LNCaP clone FGC (cell line): ENCODE measurements around the gene TEX48.

Experiments
- DNase-seq: peaks from one replicate; pipeline ENCODE4 v3.0.0-alpha.2; 2011; ENCODE audit warnings: low read depth
- H3K4me3 ChIP-seq: 2 replicates; pipeline ENCODE4 v1.5.1; 2011; ENCODE audit warnings: mild to moderate bottlenecking, low read depth, low read length, control low read depth
- TF ChIP-seq, protein P1 (sequence below): IDR thresholded peaks from 2 replicates; pipeline ENCODE4 v1.5.1; 2012; ENCODE audit warnings: mild to moderate bottlenecking; ENCODE audit not compliant: control insufficient read depth, insufficient read depth; ENCODE audit errors: extremely low read depth

Gene TEX48

DNA sequence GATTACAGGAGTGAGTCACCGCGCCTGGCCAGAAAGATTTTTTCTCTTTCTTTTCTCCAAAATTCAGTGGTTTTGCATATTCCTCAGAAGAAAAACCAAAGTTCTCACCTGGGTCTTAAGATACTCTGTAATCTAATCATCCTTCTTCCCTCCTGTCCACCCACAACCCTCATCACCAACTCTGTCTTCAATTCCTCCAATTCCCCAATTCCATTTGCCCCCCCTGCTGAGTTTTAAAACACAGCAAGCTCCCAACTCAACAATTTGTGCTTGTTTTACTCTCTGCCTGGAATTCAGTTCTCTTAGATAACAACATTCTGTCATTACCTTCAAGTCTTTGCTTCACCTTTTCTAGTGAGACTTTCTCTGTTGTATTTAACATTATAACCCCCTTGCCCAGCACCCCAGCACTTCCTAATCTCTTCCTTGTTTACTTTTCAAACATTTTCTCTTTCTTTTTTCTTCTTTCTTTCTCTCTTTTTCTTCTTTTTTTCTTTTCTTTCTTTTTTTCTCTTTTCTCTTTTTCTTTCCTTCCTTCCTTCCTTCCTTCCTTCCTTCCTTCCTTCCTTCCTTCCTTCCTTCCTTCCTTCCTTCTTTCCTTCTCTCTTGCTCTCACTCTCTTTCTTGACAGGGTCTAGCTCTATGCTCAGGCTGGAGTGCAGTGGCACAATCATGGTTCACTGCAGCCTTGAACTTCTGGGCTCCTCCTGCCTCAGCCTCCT lies 7.8 kb downstream of the TEX48 start:
- DNase-seq: no peak
- TF ChIP-seq, protein P1, sequence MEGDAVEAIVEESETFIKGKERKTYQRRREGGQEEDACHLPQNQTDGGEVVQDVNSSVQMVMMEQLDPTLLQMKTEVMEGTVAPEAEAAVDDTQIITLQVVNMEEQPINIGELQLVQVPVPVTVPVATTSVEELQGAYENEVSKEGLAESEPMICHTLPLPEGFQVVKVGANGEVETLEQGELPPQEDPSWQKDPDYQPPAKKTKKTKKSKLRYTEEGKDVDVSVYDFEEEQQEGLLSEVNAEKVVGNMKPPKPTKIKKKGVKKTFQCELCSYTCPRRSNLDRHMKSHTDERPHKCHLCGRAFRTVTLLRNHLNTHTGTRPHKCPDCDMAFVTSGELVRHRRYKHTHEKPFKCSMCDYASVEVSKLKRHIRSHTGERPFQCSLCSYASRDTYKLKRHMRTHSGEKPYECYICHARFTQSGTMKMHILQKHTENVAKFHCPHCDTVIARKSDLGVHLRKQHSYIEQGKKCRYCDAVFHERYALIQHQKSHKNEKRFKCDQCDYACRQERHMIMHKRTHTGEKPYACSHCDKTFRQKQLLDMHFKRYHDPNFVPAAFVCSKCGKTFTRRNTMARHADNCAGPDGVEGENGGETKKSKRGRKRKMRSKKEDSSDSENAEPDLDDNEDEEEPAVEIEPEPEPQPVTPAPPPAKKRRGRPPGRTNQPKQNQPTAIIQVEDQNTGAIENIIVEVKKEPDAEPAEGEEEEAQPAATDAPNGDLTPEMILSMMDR: no peak
- no peak overlapping the region for H3K4me3 ChIP-seq

GRCh38 chr9:114671605-114672004 lies 10.4 kb downstream of the TEX48 start:
- peak; percentile 63 for DNase-seq
- no peak overlapping the region for H3K4me3 ChIP-seq
- TF ChIP-seq, protein P1: no peak

GRCh38 chr9:114669961-114670360 lies 12.0 kb downstream of the TEX48 start:
- no peak overlapping the region for H3K4me3 ChIP-seq
- DNase-seq: no peak
- TF ChIP-seq, protein P1: no peak

DNA sequence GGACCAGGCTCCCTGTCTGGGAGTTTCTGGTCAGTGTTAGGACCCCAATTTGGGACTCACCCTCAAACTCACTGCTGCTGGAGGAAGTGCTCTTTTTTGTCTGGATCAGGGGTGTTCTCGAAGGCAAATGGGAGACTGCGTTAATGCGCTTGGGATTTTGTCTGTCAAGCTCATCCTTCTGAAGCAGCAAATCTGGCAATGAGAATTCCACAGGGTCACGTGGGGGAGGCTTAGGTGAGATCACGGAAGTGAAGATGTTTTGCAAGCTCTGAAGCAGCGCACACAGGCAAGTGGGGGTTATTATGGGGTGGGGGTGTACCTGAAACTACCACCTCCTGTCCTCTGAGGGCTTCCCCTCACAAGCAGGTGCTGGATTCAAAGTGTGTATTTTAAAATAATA lies 13.8 kb downstream of the TEX48 start:
- TF ChIP-seq, protein P1: no peak
- no peak overlapping the region for H3K4me3 ChIP-seq
- DNase-seq: no peak

- TF ChIP-seq, protein P1: no peak
- no peak overlapping the region for H3K4me3 ChIP-seq
- no peak for DNase-seq
Observed at GRCh38 chr9:114666851-114667250, 15.1 kb downstream of the TEX48 start.

DNA sequence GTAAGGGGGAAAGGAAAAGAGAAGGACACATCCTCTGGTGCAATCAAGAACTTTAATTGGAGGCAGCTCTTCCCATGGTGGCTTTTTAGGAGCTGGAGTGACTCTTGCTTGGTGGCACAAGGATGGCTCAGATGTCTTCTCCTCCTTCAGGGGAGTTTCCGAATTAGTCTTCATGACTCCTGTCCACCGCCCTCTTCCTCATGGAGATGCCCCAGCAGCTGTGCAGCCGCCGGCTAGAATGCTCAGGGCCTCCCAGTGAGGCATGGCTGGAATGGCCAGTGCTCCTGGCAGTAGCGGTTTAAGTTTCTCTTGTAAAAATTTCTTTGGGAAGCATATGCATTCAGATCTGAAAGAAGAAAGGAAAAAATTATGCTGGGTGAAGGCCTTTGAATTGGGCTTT lies 15.6 kb downstream of the TEX48 start:
- no peak for DNase-seq
- no peak overlapping the region for H3K4me3 ChIP-seq
- TF ChIP-seq, protein P1: no peak

DNA sequence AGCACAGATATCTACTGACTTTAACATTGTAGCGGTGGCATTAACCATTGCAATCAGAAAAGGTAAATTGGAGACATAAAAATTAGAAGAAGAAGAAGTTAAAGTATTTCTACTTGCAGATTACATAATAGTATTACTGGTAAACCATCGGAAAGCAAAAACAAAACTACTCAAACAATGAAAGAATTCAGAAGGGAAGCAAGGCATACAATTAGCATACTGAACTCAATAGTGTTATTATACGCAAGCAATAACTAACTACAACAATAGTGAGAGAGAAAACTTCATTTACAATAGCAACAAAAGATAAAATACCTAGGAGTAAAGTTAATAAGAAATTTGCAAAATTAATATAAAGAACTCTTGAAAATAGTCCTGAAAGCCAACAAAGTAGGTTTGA lies 17.8 kb downstream of the TEX48 start:
- H3K4me3 ChIP-seq: no peak overlapping the region
- TF ChIP-seq, protein P1: no peak
- no peak for DNase-seq
